HepG2 (cell line): ENCODE measurements around the gene RHBDD2. TPM values are rescaled to one million over a fixed set of nuclear protein-coding genes. Genes with fewer than 3 reads are reported as not detected.

Source experiments
- CHCHD3 ChIP-seq: sonication (generic); formaldehyde crosslinking; IDR thresholded peaks from 2 replicates; pipeline ENCODE4 v1.8.0; 2022; ENCODE audit warnings: mild to moderate bottlenecking, missing genetic modification reagents, moderate library complexity
- MAFG ChIP-seq: sonication (generic); formaldehyde crosslinking; IDR thresholded peaks from 2 replicates; pipeline ENCODE4 v1.5.1; 2020; ENCODE audit warnings: mild to moderate bottlenecking, missing genetic modification reagents
- RAD21 ChIP-seq: fragments of 450-650 bp; formaldehyde crosslinking; IDR thresholded peaks from 2 replicates; pipeline ENCODE4 v1.5.0; 2020; ENCODE audit warnings: mild to moderate bottlenecking
- SIX4 ChIP-seq: sonication (generic); formaldehyde crosslinking; IDR thresholded peaks from 2 replicates; pipeline ENCODE4 v1.4.0; 2020; ENCODE audit warnings: missing genetic modification reagents
- U2AF1 ChIP-seq: fragments of 200-400 bp; formaldehyde crosslinking; optimal IDR thresholded peaks from 2 replicates; pipeline ENCODE3; 2017; ENCODE audit warnings: mild to moderate bottlenecking, low read depth, low read length
- XRCC5 ChIP-seq: fragments of 200-400 bp; formaldehyde crosslinking; optimal IDR thresholded peaks from 2 replicates; pipeline ENCODE3; 2017; ENCODE audit warnings: mild to moderate bottlenecking, low read length
- ZNF20 ChIP-seq: sonication (generic); formaldehyde crosslinking; IDR thresholded peaks from 2 replicates; pipeline ENCODE4 v1.4.0; 2020; ENCODE audit warnings: mild to moderate bottlenecking, moderate library complexity, missing genetic modification reagents
- ZNF468 ChIP-seq: sonication (generic); formaldehyde crosslinking; IDR thresholded peaks from 2 replicates; pipeline ENCODE4 v1.8.0; 2022; ENCODE audit warnings: mild to moderate bottlenecking, moderate library complexity, missing genetic modification reagents
- ZNF557 ChIP-seq: sonication (generic); formaldehyde crosslinking; IDR thresholded peaks from 2 replicates; pipeline ENCODE4 v1.4.0; 2020; ENCODE audit warnings: missing genetic modification reagents
- ZNF7 ChIP-seq: IDR thresholded peaks from 2 replicates; pipeline ENCODE4 v1.6.1; 2016; ENCODE audit warnings: missing biosample characterization, missing genetic modification reagents
- polyA plus RNA-seq, 8 experiments: library from polyadenylated mRNA; depleted of rRNA in 3 of 8; stranded (reverse) in 7 of 8; unstranded in 1 of 8; fragments of >200 nt; fragmentation: Illumina TruSeq in 4 of 8; extraction: Trizol in 4 of 8; gene quantifications; 2 replicates each; pipeline versions ENCODE4 v1.2.1 to v1.2.3, GENCODE V29; 2011 to 2016; ENCODE audit warnings: low read depth in 4 of 8, missing spikeins in 1 of 8, mixed read lengths in 1 of 8; ENCODE audit not compliant: insufficient read depth in 1 of 8
- total RNA-seq, 5 experiments: library from RNA; depleted of rRNA; stranded (reverse); fragments of >200 nt; fragmentation: Illumina TruSeq; extraction: Trizol; gene quantifications; 2 replicates each; pipeline ENCODE4 v1.2.3, GENCODE V29; 2016; ENCODE audit warnings: low read depth in 1 of 5
- TF ChIP-seq, protein P1 (sequence below): sonication (generic); formaldehyde crosslinking; IDR thresholded peaks from 2 replicates; pipeline ENCODE4 v1.5.0; 2020; ENCODE audit warnings: mild to moderate bottlenecking, missing genetic modification reagents, borderline replicate concordance
- TF ChIP-seq, protein P2 (sequence below): sonication (generic); formaldehyde crosslinking; IDR thresholded peaks from 2 replicates; pipeline ENCODE4 v1.8.1; 2022; ENCODE audit warnings: mild to moderate bottlenecking, missing genetic modification reagents
- TF ChIP-seq, protein P3 (sequence below): IDR thresholded peaks from 2 replicates; pipeline ENCODE4 v1.6.1; 2016
- TF ChIP-seq, protein P4 (sequence below): sonication (generic); formaldehyde crosslinking; IDR thresholded peaks from 2 replicates; pipeline ENCODE4 v1.4.0; 2020; ENCODE audit warnings: missing genetic modification reagents, borderline replicate concordance

The RHBDD2 gene
- total and polyA plus RNA-seq, 2 of the 13 experiments (the other 11 are each of a cell fraction or from before 2014, with no cell fraction given), result 23.1 to 26.4 TPM

DNA sequence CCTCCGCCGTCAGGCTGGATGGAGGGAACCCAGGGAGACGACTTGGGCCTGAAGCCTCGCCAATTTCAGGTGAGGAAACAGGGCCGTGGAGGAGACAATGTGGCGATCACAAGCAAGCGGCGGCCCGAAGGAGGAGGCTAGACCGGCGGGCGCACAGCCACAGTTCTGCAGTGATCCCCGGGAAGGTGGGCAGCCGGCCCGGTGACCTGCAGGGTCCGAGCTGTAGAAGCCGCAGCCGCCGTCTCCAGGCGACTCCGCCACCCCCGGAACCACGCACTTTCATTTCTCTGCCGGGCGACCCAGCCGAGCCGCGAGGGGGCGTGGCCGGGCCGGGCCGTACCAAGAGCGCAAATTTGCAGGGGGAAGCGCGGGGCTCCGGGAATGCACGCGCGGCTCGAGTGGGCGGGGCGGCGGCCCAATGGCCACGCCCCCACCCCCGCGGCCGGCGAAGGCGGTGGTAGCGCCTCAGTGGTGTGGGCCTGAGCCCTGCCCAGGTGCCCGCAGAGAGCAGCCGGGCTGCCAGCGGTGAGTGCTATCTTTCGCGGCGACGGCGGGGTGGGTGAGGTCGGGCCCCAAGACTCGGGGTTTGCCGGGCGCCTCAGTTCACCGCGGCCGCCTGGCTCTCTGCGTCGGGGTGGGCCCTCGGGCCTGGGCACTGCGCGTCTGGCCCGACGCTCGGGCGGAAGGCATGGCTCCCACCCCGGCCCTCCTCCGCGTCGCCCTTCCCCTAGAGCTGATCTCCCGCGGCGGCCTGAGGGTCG is 36.0 kb downstream of the RHBDD2 start, which contains the start of gene POR (continued):
- TF ChIP-seq, protein P1, sequence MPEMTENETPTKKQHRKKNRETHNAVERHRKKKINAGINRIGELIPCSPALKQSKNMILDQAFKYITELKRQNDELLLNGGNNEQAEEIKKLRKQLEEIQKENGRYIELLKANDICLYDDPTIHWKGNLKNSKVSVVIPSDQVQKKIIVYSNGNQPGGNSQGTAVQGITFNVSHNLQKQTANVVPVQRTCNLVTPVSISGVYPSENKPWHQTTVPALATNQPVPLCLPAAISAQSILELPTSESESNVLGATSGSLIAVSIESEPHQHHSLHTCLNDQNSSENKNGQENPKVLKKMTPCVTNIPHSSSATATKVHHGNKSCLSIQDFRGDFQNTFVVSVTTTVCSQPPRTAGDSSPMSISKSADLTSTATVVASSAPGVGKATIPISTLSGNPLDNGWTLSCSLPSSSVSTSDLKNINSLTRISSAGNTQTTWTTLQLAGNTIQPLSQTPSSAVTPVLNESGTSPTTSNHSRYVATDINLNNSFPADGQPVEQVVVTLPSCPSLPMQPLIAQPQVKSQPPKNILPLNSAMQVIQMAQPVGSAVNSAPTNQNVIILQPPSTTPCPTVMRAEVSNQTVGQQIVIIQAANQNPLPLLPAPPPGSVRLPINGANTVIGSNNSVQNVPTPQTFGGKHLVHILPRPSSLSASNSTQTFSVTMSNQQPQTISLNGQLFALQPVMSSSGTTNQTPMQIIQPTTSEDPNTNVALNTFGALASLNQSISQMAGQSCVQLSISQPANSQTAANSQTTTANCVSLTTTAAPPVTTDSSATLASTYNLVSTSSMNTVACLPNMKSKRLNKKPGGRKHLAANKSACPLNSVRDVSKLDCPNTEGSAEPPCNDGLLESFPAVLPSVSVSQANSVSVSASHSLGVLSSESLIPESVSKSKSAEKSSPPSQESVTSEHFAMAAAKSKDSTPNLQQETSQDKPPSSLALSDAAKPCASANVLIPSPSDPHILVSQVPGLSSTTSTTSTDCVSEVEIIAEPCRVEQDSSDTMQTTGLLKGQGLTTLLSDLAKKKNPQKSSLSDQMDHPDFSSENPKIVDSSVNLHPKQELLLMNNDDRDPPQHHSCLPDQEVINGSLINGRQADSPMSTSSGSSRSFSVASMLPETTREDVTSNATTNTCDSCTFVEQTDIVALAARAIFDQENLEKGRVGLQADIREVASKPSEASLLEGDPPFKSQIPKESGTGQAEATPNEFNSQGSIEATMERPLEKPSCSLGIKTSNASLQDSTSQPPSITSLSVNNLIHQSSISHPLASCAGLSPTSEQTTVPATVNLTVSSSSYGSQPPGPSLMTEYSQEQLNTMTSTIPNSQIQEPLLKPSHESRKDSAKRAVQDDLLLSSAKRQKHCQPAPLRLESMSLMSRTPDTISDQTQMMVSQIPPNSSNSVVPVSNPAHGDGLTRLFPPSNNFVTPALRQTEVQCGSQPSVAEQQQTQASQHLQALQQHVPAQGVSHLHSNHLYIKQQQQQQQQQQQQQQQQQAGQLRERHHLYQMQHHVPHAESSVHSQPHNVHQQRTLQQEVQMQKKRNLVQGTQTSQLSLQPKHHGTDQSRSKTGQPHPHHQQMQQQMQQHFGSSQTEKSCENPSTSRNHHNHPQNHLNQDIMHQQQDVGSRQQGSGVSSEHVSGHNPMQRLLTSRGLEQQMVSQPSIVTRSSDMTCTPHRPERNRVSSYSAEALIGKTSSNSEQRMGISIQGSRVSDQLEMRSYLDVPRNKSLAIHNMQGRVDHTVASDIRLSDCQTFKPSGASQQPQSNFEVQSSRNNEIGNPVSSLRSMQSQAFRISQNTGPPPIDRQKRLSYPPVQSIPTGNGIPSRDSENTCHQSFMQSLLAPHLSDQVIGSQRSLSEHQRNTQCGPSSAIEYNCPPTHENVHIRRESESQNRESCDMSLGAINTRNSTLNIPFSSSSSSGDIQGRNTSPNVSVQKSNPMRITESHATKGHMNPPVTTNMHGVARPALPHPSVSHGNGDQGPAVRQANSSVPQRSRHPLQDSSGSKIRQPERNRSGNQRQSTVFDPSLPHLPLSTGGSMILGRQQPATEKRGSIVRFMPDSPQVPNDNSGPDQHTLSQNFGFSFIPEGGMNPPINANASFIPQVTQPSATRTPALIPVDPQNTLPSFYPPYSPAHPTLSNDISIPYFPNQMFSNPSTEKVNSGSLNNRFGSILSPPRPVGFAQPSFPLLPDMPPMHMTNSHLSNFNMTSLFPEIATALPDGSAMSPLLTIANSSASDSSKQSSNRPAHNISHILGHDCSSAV (CRISPR knock-in tag), result no peak
- TF ChIP-seq CHCHD3 (CRISPR knock-in tag) (no peak; the same call in 1 of the 2 replicates), U2AF1 (no peak), RAD21 (CRISPR knock-in tag) (peak; percentile 88), SIX4 (CRISPR knock-in tag) (peak; percentile 35; the same call in 1 of the 2 replicates), ZNF468 (CRISPR knock-in tag) (no peak; the same call in 1 of the 2 replicates), MAFG (no peak), ZNF7 (CRISPR knock-in tag) (no peak), ZNF20 (CRISPR knock-in tag) (peak; percentile 85), ZNF557 (CRISPR knock-in tag) (peak; percentile 41; the same call in 1 of the 2 replicates), XRCC5 (peak; percentile 80)
- TF ChIP-seq, protein P2, sequence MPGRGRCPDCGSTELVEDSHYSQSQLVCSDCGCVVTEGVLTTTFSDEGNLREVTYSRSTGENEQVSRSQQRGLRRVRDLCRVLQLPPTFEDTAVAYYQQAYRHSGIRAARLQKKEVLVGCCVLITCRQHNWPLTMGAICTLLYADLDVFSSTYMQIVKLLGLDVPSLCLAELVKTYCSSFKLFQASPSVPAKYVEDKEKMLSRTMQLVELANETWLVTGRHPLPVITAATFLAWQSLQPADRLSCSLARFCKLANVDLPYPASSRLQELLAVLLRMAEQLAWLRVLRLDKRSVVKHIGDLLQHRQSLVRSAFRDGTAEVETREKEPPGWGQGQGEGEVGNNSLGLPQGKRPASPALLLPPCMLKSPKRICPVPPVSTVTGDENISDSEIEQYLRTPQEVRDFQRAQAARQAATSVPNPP (CRISPR knock-in tag), result peak; percentile 75; the same call in 1 of the 2 replicates
- TF ChIP-seq, protein P3, sequence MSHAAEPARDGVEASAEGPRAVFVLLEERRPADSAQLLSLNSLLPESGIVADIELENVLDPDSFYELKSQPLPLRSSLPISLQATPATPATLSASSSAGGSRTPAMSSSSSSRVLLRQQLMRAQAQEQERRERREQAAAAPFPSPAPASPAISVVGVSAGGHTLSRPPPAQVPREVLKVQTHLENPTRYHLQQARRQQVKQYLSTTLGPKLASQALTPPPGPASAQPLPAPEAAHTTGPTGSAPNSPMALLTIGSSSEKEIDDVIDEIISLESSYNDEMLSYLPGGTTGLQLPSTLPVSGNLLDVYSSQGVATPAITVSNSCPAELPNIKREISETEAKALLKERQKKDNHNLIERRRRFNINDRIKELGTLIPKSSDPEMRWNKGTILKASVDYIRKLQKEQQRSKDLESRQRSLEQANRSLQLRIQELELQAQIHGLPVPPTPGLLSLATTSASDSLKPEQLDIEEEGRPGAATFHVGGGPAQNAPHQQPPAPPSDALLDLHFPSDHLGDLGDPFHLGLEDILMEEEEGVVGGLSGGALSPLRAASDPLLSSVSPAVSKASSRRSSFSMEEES (CRISPR knock-in tag), result peak; percentile 43; the same call in 1 of the 2 replicates
- TF ChIP-seq, protein P4, sequence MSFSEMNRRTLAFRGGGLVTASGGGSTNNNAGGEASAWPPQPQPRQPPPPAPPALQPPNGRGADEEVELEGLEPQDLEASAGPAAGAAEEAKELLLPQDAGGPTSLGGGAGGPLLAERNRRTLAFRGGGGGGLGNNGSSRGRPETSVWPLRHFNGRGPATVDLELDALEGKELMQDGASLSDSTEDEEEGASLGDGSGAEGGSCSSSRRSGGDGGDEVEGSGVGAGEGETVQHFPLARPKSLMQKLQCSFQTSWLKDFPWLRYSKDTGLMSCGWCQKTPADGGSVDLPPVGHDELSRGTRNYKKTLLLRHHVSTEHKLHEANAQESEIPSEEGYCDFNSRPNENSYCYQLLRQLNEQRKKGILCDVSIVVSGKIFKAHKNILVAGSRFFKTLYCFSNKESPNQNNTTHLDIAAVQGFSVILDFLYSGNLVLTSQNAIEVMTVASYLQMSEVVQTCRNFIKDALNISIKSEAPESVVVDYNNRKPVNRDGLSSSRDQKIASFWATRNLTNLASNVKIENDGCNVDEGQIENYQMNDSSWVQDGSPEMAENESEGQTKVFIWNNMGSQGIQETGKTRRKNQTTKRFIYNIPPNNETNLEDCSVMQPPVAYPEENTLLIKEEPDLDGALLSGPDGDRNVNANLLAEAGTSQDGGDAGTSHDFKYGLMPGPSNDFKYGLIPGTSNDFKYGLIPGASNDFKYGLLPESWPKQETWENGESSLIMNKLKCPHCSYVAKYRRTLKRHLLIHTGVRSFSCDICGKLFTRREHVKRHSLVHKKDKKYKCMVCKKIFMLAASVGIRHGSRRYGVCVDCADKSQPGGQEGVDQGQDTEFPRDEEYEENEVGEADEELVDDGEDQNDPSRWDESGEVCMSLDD (CRISPR knock-in tag), result no peak; the same call in 1 of the 2 replicates
